Measurements from ENCODE around the gene IL31RA.

IL31RA gene

DNA sequence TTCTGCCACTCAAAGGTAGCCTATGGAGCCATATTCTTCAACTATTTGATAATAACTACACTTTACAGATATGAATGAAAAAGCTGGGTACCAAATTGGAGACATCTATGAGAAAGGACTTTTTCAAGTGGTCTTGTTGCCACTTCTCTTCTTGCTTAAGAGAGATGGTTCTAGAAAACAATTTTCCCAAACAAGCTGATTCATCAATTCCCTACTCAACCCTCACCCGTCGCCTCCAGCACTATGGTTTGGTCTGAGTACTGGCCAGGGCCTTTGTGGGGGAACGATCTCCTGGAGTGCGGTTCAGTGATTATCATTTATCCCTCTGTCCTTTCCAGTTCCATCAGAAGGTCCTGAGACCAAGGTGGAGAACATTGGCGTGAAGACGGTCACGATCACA, 56.8 kb downstream of the IL31RA start:
- Histone ChIP-seq H3K27ac (ENCODE audit: low read depth, low read length) (no peak overlapping the region), H4K91ac (ENCODE audit: low read depth, low read length) (no peak overlapping the region), H3K36me3 (ENCODE audit: control insufficient read depth in 1 of 2, insufficient read depth in 2 of 2, low read length in 2 of 2) (no peaks in the 10 kb centered on the region), H3K4ac (ENCODE audit: low read depth, low read length) (no peak overlapping the region), H3K4me2 (ENCODE audit: low read length) (no peak overlapping the region), H3K9ac (ENCODE audit: low read length) (no peak overlapping the region), H2BK5ac (ENCODE audit: low read depth, low read length, poor library complexity) (no peak overlapping the region), H3K79me1 (ENCODE audit: low read length) (no peaks in the 10 kb centered on the region), H3K9me3 (ENCODE audit: insufficient read depth, low read depth, low read length) (no peaks in the 10 kb centered on the region), H2BK12ac (ENCODE audit: low read length) (no peak overlapping the region), H3K14ac (ENCODE audit: low read length) (no peak overlapping the region), H2AFZ (ENCODE audit: insufficient read depth, low read length, poor library complexity) (no peak overlapping the region), H4K8ac (ENCODE audit: low read depth, low read length) (no peak overlapping the region), H3K79me2 (ENCODE audit: control insufficient read depth, insufficient read depth, low read length, poor library complexity) (no peaks in the 10 kb centered on the region), H3K4me1 (ENCODE audit: control insufficient read depth in 1 of 2, insufficient read depth in 2 of 2, low read length in 2 of 2) (no peaks in the 10 kb centered on the region), H2BK120ac (ENCODE audit: insufficient read depth, low read length, poor library complexity) (no peak overlapping the region), H4K12ac (ENCODE audit: low read depth, low read length) (no peak overlapping the region), H3K27me3 (ENCODE audit: insufficient read depth, low read length) (no peaks in the 10 kb centered on the region), H3K18ac (ENCODE audit: low read length) (no peak overlapping the region), H3K23ac (ENCODE audit: low read length) (no peak overlapping the region), H3K4me3 (ENCODE audit: low read depth, low read length) (no peak overlapping the region), H2AK5ac (ENCODE audit: low read length) (no peak overlapping the region)
- DNase-seq, result no peak
- WGBS (ENCODE audit: extremely low coverage, insufficient coverage, insufficient read length), result no CpG with 5 or more reads among the region's 7 CpGs

DNA sequence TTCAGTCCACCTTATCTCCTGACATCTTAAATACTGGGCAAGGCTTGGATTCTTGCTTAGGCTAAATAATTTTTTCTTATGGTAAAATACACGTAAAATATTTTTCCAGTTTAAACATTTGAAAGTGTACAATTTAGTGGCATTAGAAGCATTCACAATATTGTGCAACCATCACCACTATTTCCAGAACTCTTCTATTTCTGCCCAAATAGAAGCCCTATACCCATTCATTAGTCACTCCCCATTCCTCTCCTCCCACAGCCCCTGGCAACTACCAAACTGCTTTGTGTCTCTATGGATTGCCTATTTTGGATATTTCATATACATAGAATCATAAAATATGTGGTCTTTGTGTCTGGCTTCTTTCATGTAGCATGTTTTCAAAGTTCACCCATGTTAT, 57.6 kb downstream of the IL31RA start:
- Histone ChIP-seq H2BK5ac (ENCODE audit: low read depth, low read length, poor library complexity) (no peak overlapping the region), H3K79me1 (ENCODE audit: low read length) (no peaks in the 10 kb centered on the region), H2AFZ (ENCODE audit: insufficient read depth, low read length, poor library complexity) (no peak overlapping the region), H3K4me3 (ENCODE audit: low read depth, low read length) (no peak overlapping the region), H4K91ac (ENCODE audit: low read depth, low read length) (no peak overlapping the region), H3K23ac (ENCODE audit: low read length) (no peak overlapping the region), H3K27me3 (ENCODE audit: insufficient read depth, low read length) (no peaks in the 10 kb centered on the region), H2BK120ac (ENCODE audit: insufficient read depth, low read length, poor library complexity) (no peak overlapping the region), H3K18ac (ENCODE audit: low read length) (no peak overlapping the region), H2BK12ac (ENCODE audit: low read length) (no peak overlapping the region), H3K9ac (ENCODE audit: low read length) (no peak overlapping the region), H3K4ac (ENCODE audit: low read depth, low read length) (no peak overlapping the region), H3K9me3 (ENCODE audit: insufficient read depth, low read depth, low read length) (no peaks in the 10 kb centered on the region), H2AK5ac (ENCODE audit: low read length) (no peak overlapping the region), H4K12ac (ENCODE audit: low read depth, low read length) (no peak overlapping the region), H3K79me2 (ENCODE audit: control insufficient read depth, insufficient read depth, low read length, poor library complexity) (no peaks in the 10 kb centered on the region), H3K27ac (ENCODE audit: low read depth, low read length) (no peak overlapping the region), H4K8ac (ENCODE audit: low read depth, low read length) (no peak overlapping the region), H3K14ac (ENCODE audit: low read length) (no peak overlapping the region), H3K4me2 (ENCODE audit: low read length) (no peak overlapping the region), H3K4me1 (ENCODE audit: control insufficient read depth in 1 of 2, insufficient read depth in 2 of 2, low read length in 2 of 2) (no peaks in the 10 kb centered on the region), H3K36me3 (ENCODE audit: control insufficient read depth in 1 of 2, insufficient read depth in 2 of 2, low read length in 2 of 2) (no peaks in the 10 kb centered on the region)
- peak; percentile 67 to 94 for DNase-seq
- WGBS (ENCODE audit: extremely low coverage, insufficient coverage, insufficient read length), result no CpG with 5 or more reads among the region's 1 CpG

DNA sequence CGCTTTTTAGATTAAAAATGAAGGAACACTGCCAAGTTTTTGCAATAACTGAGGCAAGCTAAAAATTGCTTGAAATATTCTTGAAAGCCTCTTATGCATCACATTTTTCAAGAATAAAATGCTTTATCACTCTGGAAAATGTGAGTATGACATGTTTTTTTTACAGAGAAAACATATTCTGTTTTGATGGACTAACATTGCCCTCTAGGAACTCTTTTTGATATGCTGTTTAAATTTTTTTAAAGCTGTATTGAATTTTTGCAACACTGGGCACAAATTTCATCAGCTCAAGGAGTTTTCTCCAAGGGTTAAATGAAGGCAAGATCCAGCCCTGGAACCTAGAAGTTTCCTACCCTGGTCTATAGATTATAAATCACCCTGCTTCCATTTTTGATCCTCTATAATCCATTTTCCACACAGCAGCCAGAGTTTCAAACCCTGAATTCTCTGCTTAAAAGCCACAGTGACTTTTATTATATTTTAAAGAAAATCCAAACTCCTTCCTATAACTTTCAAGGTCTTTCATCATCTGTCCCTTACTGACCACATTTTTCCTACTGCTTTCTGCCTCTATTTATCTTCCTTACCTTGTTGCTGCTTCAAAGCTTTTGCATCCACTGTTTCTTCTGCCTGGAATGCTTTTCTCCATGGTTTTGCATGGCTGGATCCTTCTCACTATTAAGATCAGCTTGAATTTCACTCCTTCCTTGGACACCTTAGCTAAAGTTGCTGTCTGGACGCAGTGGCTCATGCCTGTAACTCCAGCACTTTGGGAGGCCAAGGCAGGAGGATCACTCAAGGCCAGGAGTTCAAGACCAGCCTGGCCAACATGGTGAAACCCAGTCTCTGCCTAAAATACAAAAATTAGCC, 60.9 kb downstream of the IL31RA start:
- no peak overlapping the region for H2BK5ac ChIP-seq (ENCODE audit: low read depth, low read length, poor library complexity)
- H3K18ac ChIP-seq (ENCODE audit: low read length), result no peak overlapping the region
- WGBS (ENCODE audit: extremely low coverage, insufficient coverage, insufficient read length), result no CpG with 5 or more reads among the region's 2 CpGs
- no peak overlapping the region for H3K14ac ChIP-seq (ENCODE audit: low read length)
- no peaks in the 10 kb centered on the region for H3K79me1 ChIP-seq (ENCODE audit: low read length)
- no peak overlapping the region for H4K91ac ChIP-seq (ENCODE audit: low read depth, low read length)
- no peak overlapping the region for H2BK120ac ChIP-seq (ENCODE audit: insufficient read depth, low read length, poor library complexity)
- no peak overlapping the region for H4K12ac ChIP-seq (ENCODE audit: low read depth, low read length)
- no peak overlapping the region for H3K4me2 ChIP-seq (ENCODE audit: low read length)
- DNase-seq, result no peak
- H3K4me3 ChIP-seq (ENCODE audit: low read depth, low read length), result no peak overlapping the region
- no peak overlapping the region for H4K8ac ChIP-seq (ENCODE audit: low read depth, low read length)
- no peak overlapping the region for H3K23ac ChIP-seq (ENCODE audit: low read length)
- no peaks in the 10 kb centered on the region for H3K9me3 ChIP-seq (ENCODE audit: insufficient read depth, low read depth, low read length)
- H3K36me3 ChIP-seq (ENCODE audit: control insufficient read depth in 1 of 2, insufficient read depth in 2 of 2, low read length in 2 of 2), result no peaks in the 10 kb centered on the region
- H3K9ac ChIP-seq (ENCODE audit: low read length), result no peak overlapping the region
- no peak overlapping the region for H3K4ac ChIP-seq (ENCODE audit: low read depth, low read length)
- H2AK5ac ChIP-seq (ENCODE audit: low read length), result no peak overlapping the region
- no peak overlapping the region for H2BK12ac ChIP-seq (ENCODE audit: low read length)
- H3K27me3 ChIP-seq (ENCODE audit: insufficient read depth, low read length), result no peaks in the 10 kb centered on the region
- no peak overlapping the region for H2AFZ ChIP-seq (ENCODE audit: insufficient read depth, low read length, poor library complexity)
- no peaks in the 10 kb centered on the region for H3K4me1 ChIP-seq (ENCODE audit: control insufficient read depth in 1 of 2, insufficient read depth in 2 of 2, low read length in 2 of 2)
- H3K27ac ChIP-seq (ENCODE audit: low read depth, low read length), result no peak overlapping the region
- no peaks in the 10 kb centered on the region for H3K79me2 ChIP-seq (ENCODE audit: control insufficient read depth, insufficient read depth, low read length, poor library complexity)

DNA sequence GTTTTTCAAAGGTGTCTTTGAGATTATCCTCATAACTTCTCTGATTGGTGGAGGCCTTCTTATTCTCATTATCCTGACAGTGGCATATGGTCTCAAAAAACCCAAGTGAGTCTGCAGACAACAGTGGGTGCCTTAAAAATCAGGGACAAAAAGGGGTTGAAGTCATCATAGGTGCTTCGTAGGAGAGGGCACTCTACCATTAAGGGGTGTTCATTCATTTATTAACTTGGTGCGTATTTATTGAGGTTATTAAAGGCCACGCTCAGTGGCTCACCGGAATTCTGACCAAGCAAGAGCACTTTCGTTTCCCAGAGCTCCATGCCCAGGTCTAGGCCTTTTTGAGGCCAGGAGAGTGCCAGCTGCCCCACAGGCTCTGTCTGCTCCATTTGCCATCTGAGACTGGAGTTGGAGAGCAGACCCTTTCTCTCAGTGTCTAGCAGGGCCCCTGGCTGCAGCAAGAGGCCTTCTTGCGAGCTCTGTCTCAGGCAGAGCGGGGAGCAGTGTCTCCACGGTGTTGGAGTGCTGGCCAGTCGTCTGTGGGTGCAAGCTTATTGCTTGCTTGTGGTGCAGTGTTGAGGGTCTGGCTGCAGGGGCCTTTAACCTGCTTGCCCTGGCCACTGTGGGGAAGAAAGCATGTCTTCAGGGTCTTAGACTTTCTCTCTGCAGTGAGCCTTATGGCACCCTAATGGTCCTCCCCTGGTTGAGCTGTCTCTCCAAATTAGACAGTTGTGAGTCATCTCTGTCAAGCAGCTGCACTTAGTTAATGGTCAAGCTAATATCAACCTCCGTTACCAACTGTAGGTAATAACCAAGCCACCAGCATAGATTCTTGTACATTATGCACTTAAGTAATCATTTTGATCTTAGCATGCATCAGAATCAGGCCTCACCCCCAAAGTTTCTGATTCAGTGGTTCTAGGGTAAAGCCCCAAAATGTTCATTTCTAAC, 62.6 kb downstream of the IL31RA start:
- Histone ChIP-seq H2BK12ac (ENCODE audit: low read length) (no peak overlapping the region), H3K4me1 (ENCODE audit: control insufficient read depth in 1 of 2, insufficient read depth in 2 of 2, low read length in 2 of 2) (no peaks in the 10 kb centered on the region), H2AFZ (ENCODE audit: insufficient read depth, low read length, poor library complexity) (no peak overlapping the region), H3K27me3 (ENCODE audit: insufficient read depth, low read length) (no peaks in the 10 kb centered on the region), H3K9ac (ENCODE audit: low read length) (no peak overlapping the region), H3K36me3 (ENCODE audit: control insufficient read depth in 1 of 2, insufficient read depth in 2 of 2, low read length in 2 of 2) (no peaks in the 10 kb centered on the region), H3K4me3 (ENCODE audit: low read depth, low read length) (no peak overlapping the region), H3K23ac (ENCODE audit: low read length) (no peak overlapping the region), H3K27ac (ENCODE audit: low read depth, low read length) (no peak overlapping the region), H4K8ac (ENCODE audit: low read depth, low read length) (no peak overlapping the region), H2BK5ac (ENCODE audit: low read depth, low read length, poor library complexity) (no peak overlapping the region), H3K18ac (ENCODE audit: low read length) (no peak overlapping the region), H3K9me3 (ENCODE audit: insufficient read depth, low read depth, low read length) (no peaks in the 10 kb centered on the region), H2AK5ac (ENCODE audit: low read length) (no peak overlapping the region), H4K12ac (ENCODE audit: low read depth, low read length) (no peak overlapping the region), H3K14ac (ENCODE audit: low read length) (no peak overlapping the region), H3K79me1 (ENCODE audit: low read length) (no peaks in the 10 kb centered on the region), H4K91ac (ENCODE audit: low read depth, low read length) (no peak overlapping the region), H3K4me2 (ENCODE audit: low read length) (no peak overlapping the region), H2BK120ac (ENCODE audit: insufficient read depth, low read length, poor library complexity) (no peak overlapping the region), H3K4ac (ENCODE audit: low read depth, low read length) (no peak overlapping the region), H3K79me2 (ENCODE audit: control insufficient read depth, insufficient read depth, low read length, poor library complexity) (no peaks in the 10 kb centered on the region)
- no peak for DNase-seq
- WGBS (ENCODE audit: extremely low coverage, insufficient coverage, insufficient read length), result no CpG with 5 or more reads among the region's 10 CpGs

Data from trophoblast cell (in vitro differentiated cells and primary cell).